Measurements from ENCODE around the gene FAM228B.
A peak's percentile ranks its signal among the peaks of the same experiment; 100 is the strongest.
"Not testable (repeated sequence)": the region's sequence is repeated elsewhere in the genome, so short reads cannot be mapped to it uniquely, and the experiment has no call there.

The FAM228B gene

GRCh38 chr2:24123195-24123921 lies at the start of gene FAM228B, which contains the start of gene PFN4:
Gene FAM228B, plus strand, starts transcription at chr2:24123469. Its CDS starts 893 bp downstream, at chr2:24124362.
Gene PFN4, minus strand, starts transcription at chr2:24123334. Its CDS starts 799 bp downstream, at chr2:24122535.
- DNase-seq, result peak; percentile 53

GRCh38 chr2:24073816-24074215 lies 49.5 kb upstream of the FAM228B start:
- no peak for DNase-seq

GRCh38 chr2:24075259-24075658 lies 48.0 kb upstream of the FAM228B start:
- no peak for DNase-seq

GRCh38 chr2:24075915-24076848 lies 47.1 kb upstream of the FAM228B start, which contains the start of gene SF3B6:
Gene SF3B6, minus strand, starts transcription at chr2:24076326. Its CDS starts 97 bp downstream, at chr2:24076229.
- peak; percentile 99 for DNase-seq

GRCh38 chr2:24076849-24077534 lies 46.3 kb upstream of the FAM228B start:
- DNase-seq, result no peak

GRCh38 chr2:24077535-24077877 lies 45.8 kb upstream of the FAM228B start:
- no peak for DNase-seq

DNA sequence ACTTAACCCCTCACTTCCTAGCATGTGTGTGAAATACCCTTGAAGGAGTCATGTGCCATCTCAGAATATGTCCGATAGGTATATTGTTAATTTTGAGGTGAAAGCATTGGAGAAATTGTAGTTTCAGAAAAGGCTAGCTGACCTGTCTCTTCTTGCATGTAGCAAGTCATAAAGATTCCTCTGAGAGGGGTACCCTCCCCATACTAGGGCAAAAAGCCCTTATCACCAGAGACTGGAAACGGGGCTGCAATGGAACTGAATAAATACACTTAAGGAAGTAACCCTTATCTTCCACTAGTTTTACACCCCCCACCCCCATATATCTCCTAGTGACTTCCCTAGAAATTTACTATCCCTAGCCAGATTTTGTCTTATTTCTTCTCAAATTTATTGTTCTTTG lies 45.4 kb upstream of the FAM228B start:
- no peak for DNase-seq

GRCh38 chr2:24080701-24081100 lies 42.6 kb upstream of the FAM228B start:
- DNase-seq, result no peak

DNA sequence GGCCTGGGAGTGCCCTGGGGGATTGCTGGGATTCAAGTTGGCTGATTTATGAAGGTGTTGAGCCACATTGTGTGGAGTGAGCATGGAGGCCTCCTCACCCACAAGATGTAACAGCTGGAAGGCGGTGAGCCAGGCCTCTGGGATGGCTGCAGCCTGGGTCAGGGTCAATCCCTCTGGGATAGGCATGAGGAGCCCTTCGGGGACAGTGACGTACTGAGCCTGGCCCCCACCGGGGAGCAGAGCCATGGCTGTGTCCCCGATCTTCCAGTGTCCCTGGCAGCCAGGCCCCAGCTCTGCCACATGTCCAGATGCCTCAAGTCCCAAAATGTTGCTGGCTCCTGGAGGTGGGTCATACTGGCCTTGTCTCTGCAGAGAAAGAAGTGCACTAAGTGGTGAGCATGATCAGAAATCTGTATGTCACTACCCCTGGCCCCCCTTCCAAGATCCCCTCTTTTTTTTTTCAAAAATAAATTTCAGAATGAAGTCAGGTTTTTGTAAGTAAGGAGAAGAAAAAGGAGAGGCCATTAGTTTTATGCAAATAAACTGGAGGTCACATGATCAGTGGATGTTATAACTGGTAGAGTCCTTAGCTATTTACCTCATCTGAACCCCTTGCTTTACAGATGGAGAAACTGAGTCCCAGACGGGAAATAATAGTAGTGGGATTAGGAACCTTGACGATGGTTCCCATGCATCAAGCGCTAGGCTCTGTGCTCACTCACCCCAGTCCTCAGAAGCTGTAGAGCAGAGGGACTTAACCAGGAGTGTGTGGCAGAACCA lies 40.3 kb upstream of the FAM228B start:
- no peak for DNase-seq

DNA sequence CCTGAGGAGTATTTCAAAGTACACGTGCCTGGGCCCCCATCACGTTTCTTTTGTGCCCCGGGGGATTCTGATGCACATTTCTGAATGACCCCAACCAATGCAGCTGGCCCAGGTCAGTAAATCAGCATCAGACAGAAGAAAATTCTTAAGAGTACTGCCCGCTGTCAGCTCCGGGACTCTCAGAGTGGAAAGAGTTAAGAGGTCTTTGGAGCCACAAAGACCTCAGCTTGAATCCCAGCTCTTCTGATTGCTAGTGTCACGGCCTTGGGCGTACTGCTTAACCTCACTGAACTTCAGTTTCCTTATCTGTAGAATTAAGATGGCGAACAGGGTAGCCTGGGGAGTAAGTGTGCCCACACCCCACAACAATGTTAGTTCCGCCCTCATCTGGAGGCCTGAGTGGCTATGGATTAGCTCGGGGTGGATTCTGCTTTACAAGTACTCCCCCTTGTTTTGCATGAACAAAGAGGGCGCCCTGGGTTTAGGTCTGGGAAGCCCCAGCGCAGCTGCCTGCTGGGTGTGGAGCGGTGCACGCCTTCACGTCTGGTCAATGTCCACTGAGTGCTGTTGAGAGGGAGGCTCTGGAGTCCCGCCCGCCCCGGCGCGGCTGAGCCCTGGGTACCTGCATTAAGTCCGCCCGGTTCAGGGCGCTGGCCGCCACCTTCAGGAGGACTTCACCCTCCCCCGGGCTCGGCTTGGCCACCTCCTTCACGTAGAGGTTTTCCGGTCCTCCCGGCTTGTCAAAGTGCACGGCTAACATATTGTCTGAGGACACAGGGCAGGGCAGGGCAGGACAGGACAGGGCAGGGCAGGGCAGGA lies 39.5 kb upstream of the FAM228B start:
- peak; percentile 73 for DNase-seq

DNA sequence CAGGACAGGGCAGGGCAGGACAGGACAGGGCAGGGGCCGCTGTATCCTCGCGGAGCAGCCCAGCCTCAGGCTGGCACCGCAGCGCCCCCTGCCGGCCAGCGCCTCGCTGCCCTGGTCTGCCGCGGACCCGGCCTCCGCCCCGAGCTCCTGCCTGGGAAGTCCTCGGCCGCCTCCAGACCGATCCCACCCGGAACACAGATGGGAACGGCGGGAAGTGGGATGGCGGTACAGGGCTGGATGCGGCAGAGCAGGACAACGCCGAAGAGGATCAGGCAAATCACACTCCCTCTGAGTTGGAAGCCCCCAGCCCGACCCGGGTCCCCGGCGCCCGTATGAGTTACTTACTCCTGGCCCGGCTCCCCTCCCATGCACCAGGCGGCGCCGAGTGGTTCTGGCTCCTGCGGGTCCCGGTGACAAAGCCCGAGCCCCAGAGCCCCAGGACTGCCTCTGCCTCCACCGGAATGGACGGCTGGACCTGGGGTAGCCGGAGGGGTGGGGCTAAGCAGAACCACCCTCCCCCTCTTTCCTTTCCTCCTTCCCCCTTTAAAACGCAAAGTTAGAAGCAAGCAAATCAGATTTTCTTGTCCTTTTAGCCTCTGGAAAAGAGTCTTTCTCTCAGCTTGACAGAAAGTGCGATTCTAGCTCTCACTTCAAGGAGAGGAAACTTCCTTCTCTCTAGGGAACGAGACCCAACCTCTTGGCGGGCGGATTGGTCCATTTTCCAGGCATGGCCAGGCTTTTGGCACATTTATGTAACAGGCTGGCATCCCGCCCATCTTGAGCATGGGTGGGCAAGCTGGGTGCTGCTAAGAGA lies 38.7 kb upstream of the FAM228B start, which contains the start of gene TP53I3:
TP53I3 (minus strand) TSS at position 449 of the 814 bp plus-strand sequence. CDS start 508 bp downstream, outside the sequence.
- DNase-seq, result peak; percentile 74

DNA sequence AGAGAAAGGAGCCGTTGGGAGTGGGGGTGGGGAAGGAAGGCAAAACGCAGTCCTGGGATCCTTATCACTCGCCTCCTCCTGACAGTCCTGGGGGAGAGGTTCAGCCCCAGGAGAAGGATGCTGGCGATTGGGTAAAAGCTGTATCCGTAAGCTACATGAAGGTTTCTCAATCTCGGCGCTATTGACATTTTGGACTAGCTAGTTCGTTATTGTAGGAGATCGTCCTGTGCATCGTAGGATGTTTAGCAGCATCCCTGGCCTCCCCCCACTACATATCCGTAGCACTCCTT lies 38.1 kb upstream of the FAM228B start:
- no peak for DNase-seq

- no peak for DNase-seq
Measured at GRCh38 chr2:24086241-24086640, 37.0 kb upstream of the FAM228B start.

DNA sequence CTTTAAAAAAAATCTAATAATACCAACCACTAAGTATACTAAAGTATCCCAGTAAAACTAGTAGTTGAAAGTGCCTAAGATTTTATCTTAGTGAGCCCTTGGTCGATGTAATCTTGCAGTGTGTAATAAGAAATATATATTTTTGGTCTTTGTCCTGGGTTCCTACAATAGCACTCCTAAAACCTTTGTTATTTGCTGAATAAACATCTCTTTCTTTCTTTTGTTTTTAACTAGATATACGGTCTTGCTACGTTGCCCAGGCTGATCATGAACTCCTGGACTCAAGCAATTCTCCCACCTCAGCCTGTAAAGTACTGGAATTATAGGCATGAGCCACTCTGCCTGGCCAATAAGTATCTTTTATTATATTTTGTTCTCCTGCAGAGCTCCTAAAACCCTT lies 36.2 kb upstream of the FAM228B start:
- no peak for DNase-seq

- no peak for DNase-seq
Measured at GRCh38 chr2:24088821-24089359, 34.4 kb upstream of the FAM228B start.

GRCh38 chr2:24093270-24093669 lies 30.0 kb upstream of the FAM228B start:
- DNase-seq, result not testable (repeated sequence)

DNA sequence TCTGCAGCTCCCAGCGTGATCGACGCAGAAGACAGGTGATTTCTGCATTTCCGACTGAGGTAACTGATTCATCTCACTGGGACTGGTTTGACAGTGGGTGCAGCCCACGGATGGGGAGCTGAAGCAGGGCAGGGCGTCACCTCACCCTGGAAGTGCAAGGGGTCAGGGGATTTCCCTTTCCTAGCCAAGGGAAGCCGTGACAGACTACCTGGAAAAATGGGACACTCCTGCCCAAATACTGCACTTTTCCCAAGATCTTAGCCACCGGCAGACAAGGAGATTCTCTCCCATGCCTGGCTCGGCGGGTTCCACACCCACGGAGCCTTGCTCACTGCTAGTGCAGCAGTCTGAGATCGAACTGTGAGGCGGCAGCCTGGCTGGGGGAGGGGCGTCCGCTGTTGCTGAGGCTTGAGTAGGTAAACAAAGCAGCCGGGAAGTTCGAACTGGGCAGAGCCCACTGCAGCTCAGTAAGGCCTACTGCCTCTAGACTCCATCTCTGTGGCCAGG lies 28.0 kb upstream of the FAM228B start:
- DNase-seq, result not testable (repeated sequence)

- not testable (repeated sequence) for DNase-seq
Measured at GRCh38 chr2:24100732-24101131, 22.5 kb upstream of the FAM228B start.

DNA sequence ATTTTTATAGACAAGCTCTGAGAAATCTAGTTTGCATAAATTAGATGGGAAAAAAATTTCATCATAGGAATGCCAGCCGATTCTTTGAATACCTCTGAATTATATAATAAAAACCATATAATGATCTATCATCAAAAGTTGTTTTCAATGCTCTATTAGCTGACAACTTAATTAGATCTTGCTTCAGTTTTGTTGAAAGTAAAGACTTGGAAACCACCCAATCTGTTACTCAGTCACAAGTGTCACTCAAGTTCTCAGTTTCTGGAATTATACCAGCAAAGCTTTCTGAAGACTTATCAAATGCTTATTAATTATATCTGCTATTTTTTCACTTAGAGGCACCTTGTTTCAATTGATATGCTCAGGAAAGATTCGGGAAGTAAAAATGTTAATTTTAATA lies 21.3 kb upstream of the FAM228B start:
- no peak for DNase-seq

GRCh38 chr2:24102677-24103076 lies 20.6 kb upstream of the FAM228B start:
- no peak for DNase-seq

All from NCI-H1694 (cell line).